ENCODE data around the gene ADARB2. TPM values are rescaled to one million over a fixed set of nuclear protein-coding genes. Genes with fewer than 3 reads are reported as not detected.

The ADARB2 gene
- total RNA-seq, 6 experiments from 2014 or later: not detected

- DNase-seq: no peak
- TF ChIP-seq, protein P1, sequence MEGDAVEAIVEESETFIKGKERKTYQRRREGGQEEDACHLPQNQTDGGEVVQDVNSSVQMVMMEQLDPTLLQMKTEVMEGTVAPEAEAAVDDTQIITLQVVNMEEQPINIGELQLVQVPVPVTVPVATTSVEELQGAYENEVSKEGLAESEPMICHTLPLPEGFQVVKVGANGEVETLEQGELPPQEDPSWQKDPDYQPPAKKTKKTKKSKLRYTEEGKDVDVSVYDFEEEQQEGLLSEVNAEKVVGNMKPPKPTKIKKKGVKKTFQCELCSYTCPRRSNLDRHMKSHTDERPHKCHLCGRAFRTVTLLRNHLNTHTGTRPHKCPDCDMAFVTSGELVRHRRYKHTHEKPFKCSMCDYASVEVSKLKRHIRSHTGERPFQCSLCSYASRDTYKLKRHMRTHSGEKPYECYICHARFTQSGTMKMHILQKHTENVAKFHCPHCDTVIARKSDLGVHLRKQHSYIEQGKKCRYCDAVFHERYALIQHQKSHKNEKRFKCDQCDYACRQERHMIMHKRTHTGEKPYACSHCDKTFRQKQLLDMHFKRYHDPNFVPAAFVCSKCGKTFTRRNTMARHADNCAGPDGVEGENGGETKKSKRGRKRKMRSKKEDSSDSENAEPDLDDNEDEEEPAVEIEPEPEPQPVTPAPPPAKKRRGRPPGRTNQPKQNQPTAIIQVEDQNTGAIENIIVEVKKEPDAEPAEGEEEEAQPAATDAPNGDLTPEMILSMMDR (IDR thresholded peaks at IDR 0.05): no peak
- peaks cover 3% of the 10 kb centered on the region for H3K27me3 Mint-ChIP-seq (ENCODE audit: insufficient read depth)
Measured at GRCh38 chr10:1515780-1516491, 221.4 kb downstream of the ADARB2 start.

GRCh38 chr10:1515121-1515779 lies 222.1 kb downstream of the ADARB2 start:
- peaks cover 9% of the 10 kb centered on the region; the same call in 1 of the 2 replicates for H3K36me3 Mint-ChIP-seq (ENCODE audit: low read depth)
- H3K27me3 Mint-ChIP-seq (ENCODE audit: insufficient read depth): peaks cover 3% of the 10 kb centered on the region
- no peaks in the 10 kb centered on the region for H3K4me1 Mint-ChIP-seq (ENCODE audit: low read depth)
- TF ChIP-seq, protein P1 (IDR thresholded peaks at IDR 0.05): no peak
- H3K4me3 Mint-ChIP-seq: no peak overlapping the region
- no peak overlapping the region for H3K27ac Mint-ChIP-seq
- peaks cover 89% of the 10 kb centered on the region for H3K9me3 Mint-ChIP-seq
- DNase-seq: no peak

More at GRCh38 chr10:1515780-1516491, 221.4 kb downstream of the ADARB2 start:
- peaks cover 83% of the 10 kb centered on the region for H3K9me3 Mint-ChIP-seq
- peaks cover 9% of the 10 kb centered on the region; the same call in 1 of the 2 replicates for H3K36me3 Mint-ChIP-seq (ENCODE audit: low read depth)
- no peak overlapping the region for H3K27ac Mint-ChIP-seq
- no peak overlapping the region for H3K4me3 Mint-ChIP-seq
- H3K4me1 Mint-ChIP-seq (ENCODE audit: low read depth): no peaks in the 10 kb centered on the region

DNA sequence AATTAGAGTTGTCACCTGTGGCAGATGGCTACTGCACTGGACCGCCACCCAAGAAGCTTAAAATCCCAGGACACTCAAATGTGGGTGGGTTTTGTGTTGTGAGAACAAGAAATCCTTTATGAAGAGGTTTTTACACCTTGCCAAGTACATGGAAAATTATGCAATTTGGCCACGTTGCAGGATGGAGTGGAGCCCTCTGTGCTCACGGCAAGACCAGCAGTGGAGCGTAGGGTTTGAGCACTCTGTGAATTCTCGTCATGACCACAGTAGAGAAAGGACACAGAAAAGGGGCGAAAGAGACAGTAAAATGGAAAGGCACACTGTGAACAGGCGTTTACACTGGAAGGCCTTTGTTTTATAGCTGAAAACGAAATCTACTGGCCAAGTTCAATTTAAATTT lies 222.6 kb downstream of the ADARB2 start:
- H3K9me3 Mint-ChIP-seq: peaks cover 92% of the 10 kb centered on the region
- TF ChIP-seq, protein P1 (IDR thresholded peaks at IDR 0.05): no peak
- no peak overlapping the region for H3K27ac Mint-ChIP-seq
- DNase-seq: no peak
- H3K27me3 Mint-ChIP-seq (ENCODE audit: insufficient read depth): peaks cover 3% of the 10 kb centered on the region
- H3K4me1 Mint-ChIP-seq (ENCODE audit: low read depth): no peaks in the 10 kb centered on the region
- peaks cover 9% of the 10 kb centered on the region; the same call in 1 of the 2 replicates for H3K36me3 Mint-ChIP-seq (ENCODE audit: low read depth)
- no peak overlapping the region for H3K4me3 Mint-ChIP-seq

DNA sequence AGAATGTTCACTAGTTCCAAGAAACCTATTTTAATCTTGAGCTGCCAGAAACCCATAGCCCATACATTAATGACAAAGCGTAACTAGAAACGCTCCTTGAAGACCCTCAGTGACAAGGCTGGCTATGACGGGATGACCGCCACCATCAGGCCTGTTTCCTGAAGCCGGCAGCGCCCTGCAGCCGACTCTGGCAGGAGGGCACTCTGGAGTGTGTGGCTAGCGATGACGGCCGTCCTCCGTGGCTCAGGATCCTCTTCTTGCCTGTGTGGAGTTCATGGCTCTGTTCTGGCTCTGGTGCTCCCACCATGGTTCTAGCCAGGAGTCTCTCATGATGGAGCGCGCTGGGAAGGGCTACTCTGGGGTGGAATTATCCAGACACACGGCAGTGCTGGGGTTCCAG lies 224.1 kb downstream of the ADARB2 start:
- peaks cover 3% of the 10 kb centered on the region for H3K27me3 Mint-ChIP-seq (ENCODE audit: insufficient read depth)
- H3K4me1 Mint-ChIP-seq (ENCODE audit: low read depth): no peaks in the 10 kb centered on the region
- peaks cover 90% of the 10 kb centered on the region for H3K9me3 Mint-ChIP-seq
- DNase-seq: no peak
- no peak overlapping the region for H3K27ac Mint-ChIP-seq
- H3K4me3 Mint-ChIP-seq: no peak overlapping the region
- TF ChIP-seq, protein P1 (IDR thresholded peaks at IDR 0.05): no peak
- peaks cover 9% of the 10 kb centered on the region; the same call in 1 of the 2 replicates for H3K36me3 Mint-ChIP-seq (ENCODE audit: low read depth)

DNA sequence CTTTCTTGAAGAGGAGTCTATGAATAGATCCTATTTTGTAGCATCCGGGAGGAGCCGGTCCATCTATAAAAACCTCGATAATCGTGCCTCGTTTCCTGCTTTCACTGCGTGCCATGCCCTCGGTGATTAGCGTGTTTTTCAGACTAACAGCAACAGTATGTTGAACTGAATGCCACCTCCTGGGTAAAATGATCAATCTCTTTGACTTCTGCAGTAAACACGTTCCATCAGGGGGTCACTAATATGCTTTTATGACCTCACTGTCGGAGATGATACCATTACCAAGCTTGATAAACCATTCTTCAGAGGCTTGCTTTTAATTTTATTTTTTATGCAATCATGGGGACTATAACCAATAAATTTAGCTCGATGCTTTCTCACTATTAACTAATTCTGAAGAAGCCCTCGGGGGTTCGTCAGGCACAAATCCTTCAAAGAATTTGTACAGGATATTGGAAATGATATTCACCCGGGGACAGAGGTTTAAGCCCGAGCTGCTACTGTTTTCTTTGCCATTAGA lies 228.3 kb downstream of the ADARB2 start:
- TF ChIP-seq, protein P1 (IDR thresholded peaks at IDR 0.05): no peak
- peaks cover 6% of the 10 kb centered on the region; the same call in 1 of the 2 replicates for H3K36me3 Mint-ChIP-seq (ENCODE audit: low read depth)
- no peaks in the 10 kb centered on the region for H3K4me1 Mint-ChIP-seq (ENCODE audit: low read depth)

More for the DNA sequence above, 228.3 kb downstream of the ADARB2 start:
- peaks cover 93% of the 10 kb centered on the region for H3K9me3 Mint-ChIP-seq
- H3K4me3 Mint-ChIP-seq: no peak overlapping the region
- no peak overlapping the region for H3K27ac Mint-ChIP-seq
- DNase-seq: no peak
- no peaks in the 10 kb centered on the region; the same call in 1 of the 2 replicates for H3K27me3 Mint-ChIP-seq (ENCODE audit: insufficient read depth)

Measured in HFFc6 (cell line).